Panc1 (cell line): ENCODE data around the gene CFAP221. TPM values are rescaled to one million over a fixed set of nuclear protein-coding genes. Genes with fewer than 3 reads are reported as not detected.

Experiments used
- ATAC-seq: fragments of 200-7000 bp; cut with Tn5 transposase; 2 replicates; pipeline ENCODE4 v1.9.1; 2020; ENCODE audit warnings: mild to moderate bottlenecking, moderate library complexity
- BruUV-seq: library from RNA; stranded (reverse); fragments of 400-500 nt; replicated peaks from 2 replicates; lab custom pipeline; 2021; lab: Mats Ljungman, UMichigan
- CTCF ChIA-PET: fragments of 300-600 bp; sonication (Branson Sonifier 250); formaldehyde crosslinking; loops from one replicate; lab custom pipeline; 2022; ENCODE audit warnings: antibody characterized with exemption; lab: Charles Lee
- POLR2A ChIA-PET: fragments of 300-600 bp; sonication (Branson Sonifier 250); formaldehyde crosslinking; loops from one replicate; lab custom pipeline; 2022; ENCODE audit warnings: antibody characterized with exemption; lab: Charles Lee
- DNase-seq: peaks from one replicate; pipeline ENCODE4 v3.0.0-alpha.2; 2010; ENCODE audit warnings: low read depth, low spot score
- H3K27ac ChIP-seq: 2 replicates; pipeline ENCODE4 v1.5.1; 2011; ENCODE audit warnings: mild to moderate bottlenecking, low read length, inconsistent platforms
- H3K27me3 ChIP-seq: fragments of 200-500 bp; sonication (Bioruptor generic); 2 replicates; pipeline ENCODE4 v1.6.0; 2014; ENCODE audit warnings: low read length, inconsistent platforms; ENCODE audit not compliant: control insufficient read depth, insufficient read depth
- H3K36me3 ChIP-seq: fragments of 200-500 bp; sonication (Bioruptor generic); 2 replicates; pipeline ENCODE4 v1.5.1; 2014; ENCODE audit warnings: inconsistent platforms, mild to moderate bottlenecking, low read length, moderate library complexity; ENCODE audit not compliant: control insufficient read depth, insufficient read depth
- H3K4me1 ChIP-seq: 2 replicates; pipeline ENCODE4 v1.5.1; 2011; ENCODE audit warnings: inconsistent platforms, mild to moderate bottlenecking, low read length, moderate library complexity; ENCODE audit not compliant: control insufficient read depth, insufficient read depth
- H3K4me3 ChIP-seq, 2 experiments: 2 replicates each; pipeline ENCODE4 v1.5.1; 2011 to 2012; ENCODE audit warnings: low read depth in 2 of 2, low read length in 2 of 2, mild to moderate bottlenecking in 2 of 2, inconsistent platforms in 1 of 2, moderate library complexity in 1 of 2
- H3K9me3 ChIP-seq: fragments of 200-500 bp; sonication (Bioruptor generic); 2 replicates; pipeline ENCODE4 v1.5.1; 2014; ENCODE audit warnings: low read depth, mild to moderate bottlenecking, inconsistent platforms, low read length, moderate library complexity; ENCODE audit not compliant: control insufficient read depth, insufficient read depth
- CTCF ChIP-seq: fragments of 450-650 bp; IDR thresholded peaks from 2 replicates; pipeline ENCODE4 v1.5.1; 2017; ENCODE audit warnings: mild to moderate bottlenecking
- POLR2AphosphoS5 ChIP-seq: IDR thresholded peaks from 2 replicates; pipeline ENCODE4 v1.6.1; 2012; ENCODE audit warnings: mild to moderate bottlenecking, low read depth, low read length, moderate library complexity
- REST ChIP-seq, 2 experiments: IDR thresholded peaks; 2 replicates each; pipeline ENCODE4 v1.6.1; 2011 to 2012; ENCODE audit warnings: low read depth in 2 of 2, control low read depth in 1 of 2, low read length in 1 of 2, mild to moderate bottlenecking in 1 of 2, moderate library complexity in 1 of 2; ENCODE audit not compliant: insufficient read depth in 1 of 2
- SIN3A ChIP-seq: IDR thresholded peaks from 2 replicates; pipeline ENCODE4 v1.6.1; 2012; ENCODE audit warnings: low read depth, mild to moderate bottlenecking, low read length, moderate library complexity, borderline replicate concordance; ENCODE audit not compliant: insufficient read depth
- TCF7L2 ChIP-seq: IDR thresholded peaks from 2 replicates; pipeline ENCODE4 v1.6.1; 2011; ENCODE audit warnings: mild to moderate bottlenecking, low read depth, low read length, inconsistent platforms
- in situ Hi-C: cut with HindIII; loops from 2 replicates; pipeline ENCODE4 v1.10.0; 2016; ENCODE audit warnings: low sequenced_read_pairs, low pct_unique_long_range_greater_than_20kb
- intact Hi-C: fragments of 100-400 bp; cut with micrococcal nuclease; formaldehyde crosslinking; loops from one replicate; pipeline ENCODE4 v1.10.0; 2022; ENCODE audit not compliant: unreplicated experiment
- total RNA-seq: library from RNA; stranded (reverse); gene quantifications from one replicate; pipeline ENCODE4 v1.2.1, GENCODE V29; 2021; ENCODE audit not compliant: unreplicated experiment

The CFAP221 gene
- total RNA-seq, 1 experiment from 2014 or later = not detected

- Histone ChIP-seq H3K27me3 (no peaks in the 10 kb centered on the region), H3K4me3 (no peak overlapping the region), H3K9me3 (no peaks in the 10 kb centered on the region), H3K4me1 (no peaks in the 10 kb centered on the region), H3K36me3 (no peaks in the 10 kb centered on the region), H3K27ac (no peak overlapping the region)
- intact Hi-C loops (no loop called here), in situ Hi-C loops (no loop called here)
- ChIA-PET POLR2A (no interaction called here), CTCF (no interaction called here)
- no TSS peak for BruUV-seq
- no peak for DNase-seq
- no peak for TF ChIP-seq POLR2AphosphoS5
- TF ChIP-seq TCF7L2 = no peak
- no peak for TF ChIP-seq CTCF
- no peak for TF ChIP-seq REST (IDR thresholded peaks at IDR 0.05; ENCODE audit: insufficient read depth in 1 of 2, low read depth in 2 of 2, low read length in 1 of 2)
- TF ChIP-seq SIN3A = no peak
- ATAC-seq = no peak
These were observed 23.0 kb downstream of the CFAP221 start for GRCh38 chr2:119567292-119567691.

GRCh38 chr2:119574108-119574815 is 30.0 kb downstream of the CFAP221 start:
- Histone ChIP-seq H3K27ac (no peak overlapping the region), H3K36me3 (no peaks in the 10 kb centered on the region), H3K4me3 (no peak overlapping the region), H3K9me3 (no peaks in the 10 kb centered on the region), H3K27me3 (no peaks in the 10 kb centered on the region), H3K4me1 (no peaks in the 10 kb centered on the region)
- in situ Hi-C loops (no loop called here), intact Hi-C loops (no loop called here)
- DNase-seq (no peak), ATAC-seq (no peak)
- no peak for TF ChIP-seq SIN3A
- TF ChIP-seq CTCF = no peak
- no peak for TF ChIP-seq TCF7L2
- no peak for TF ChIP-seq REST (IDR thresholded peaks at IDR 0.05; ENCODE audit: insufficient read depth in 1 of 2, low read depth in 2 of 2, low read length in 1 of 2)
- TF ChIP-seq POLR2AphosphoS5 = no peak
- ChIA-PET POLR2A (no interaction called here), CTCF (no interaction called here)
- no TSS peak for BruUV-seq
